ENCODE data around the gene SALL4.

GRCh38 chr20:51735728-51736600, 66.4 kb downstream of the SALL4 start:
- TF ChIP-seq YY1 (IDR thresholded peaks at IDR 0.05; ENCODE audit: low read depth): no peak
- no peak for TF ChIP-seq NFIC (IDR thresholded peaks at IDR 0.05; ENCODE audit: borderline replicate concordance)
- no peak for TF ChIP-seq MXI1 (IDR thresholded peaks at IDR 0.05; ENCODE audit: low read depth, low read length)
- TF ChIP-seq CTCF (IDR thresholded peaks at IDR 0.05): no peak
- TF ChIP-seq TAF1 (IDR thresholded peaks at IDR 0.05; ENCODE audit: borderline replicate concordance, low read depth, low read length): no peak
- TF ChIP-seq ZBTB33 (IDR thresholded peaks at IDR 0.05; ENCODE audit: borderline replicate concordance, low read depth): no peak
- TF ChIP-seq GABPA (IDR thresholded peaks at IDR 0.05; ENCODE audit: low read depth): no peak
